ENCODE data around the gene CYP11A1. TPM values are rescaled to one million over a fixed set of nuclear protein-coding genes. Genes with fewer than 3 reads are reported as not detected.

CYP11A1 gene
- total RNA-seq, 2 donors from 2014 or later: not detected

DNA sequence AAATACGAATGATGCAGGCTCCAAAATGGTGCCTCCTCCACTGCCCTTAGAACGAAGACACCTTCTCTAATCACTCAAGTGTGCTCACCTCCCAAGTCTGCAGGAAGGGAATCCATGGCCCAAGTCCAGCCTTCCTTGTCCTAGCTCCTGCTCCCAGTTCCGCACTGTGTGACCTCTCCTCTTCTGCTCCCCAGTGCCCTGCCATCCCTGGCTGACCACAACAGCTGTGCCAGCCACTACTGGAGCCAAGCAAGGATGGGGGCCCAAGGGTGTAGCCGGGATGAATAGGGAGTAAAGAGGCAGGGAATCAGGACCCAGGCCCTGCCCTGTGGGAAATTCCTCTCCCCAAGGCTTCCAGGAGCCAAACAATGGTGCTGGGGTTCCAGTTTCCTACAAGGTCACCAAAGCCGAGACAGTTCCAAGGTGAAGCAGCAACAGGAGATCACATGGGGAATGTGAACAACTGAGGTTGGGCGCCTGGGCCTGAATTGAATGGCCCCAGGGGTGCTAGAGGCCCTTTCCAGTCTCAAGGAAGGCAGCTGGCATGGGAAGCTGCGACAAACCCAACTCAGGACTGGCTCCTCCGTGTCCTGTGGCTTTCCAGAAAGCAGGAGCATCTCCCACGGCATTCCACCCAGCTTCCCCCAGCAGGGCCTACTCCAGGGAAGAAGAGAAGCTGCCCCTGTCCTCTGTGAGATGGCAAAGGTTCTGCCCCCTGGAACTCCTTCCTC lies 46.1 kb upstream of the CYP11A1 start:
- H3K4me3 ChIP-seq: no peak overlapping the region
- no peaks in the 10 kb centered on the region for H3K27me3 ChIP-seq (replicated peaks; ENCODE audit: insufficient read depth)
- no peak overlapping the region for H3K27ac ChIP-seq
- H3K9me3 ChIP-seq: no peaks in the 10 kb centered on the region
- ATAC-seq (ENCODE audit: insufficient number of reproducible peaks, low FRiP score, low read depth) (no peak), DNase-seq (ENCODE audit: low spot score) (no peak)
- no peaks in the 10 kb centered on the region for H3K36me3 ChIP-seq
- TF ChIP-seq, protein P1, sequence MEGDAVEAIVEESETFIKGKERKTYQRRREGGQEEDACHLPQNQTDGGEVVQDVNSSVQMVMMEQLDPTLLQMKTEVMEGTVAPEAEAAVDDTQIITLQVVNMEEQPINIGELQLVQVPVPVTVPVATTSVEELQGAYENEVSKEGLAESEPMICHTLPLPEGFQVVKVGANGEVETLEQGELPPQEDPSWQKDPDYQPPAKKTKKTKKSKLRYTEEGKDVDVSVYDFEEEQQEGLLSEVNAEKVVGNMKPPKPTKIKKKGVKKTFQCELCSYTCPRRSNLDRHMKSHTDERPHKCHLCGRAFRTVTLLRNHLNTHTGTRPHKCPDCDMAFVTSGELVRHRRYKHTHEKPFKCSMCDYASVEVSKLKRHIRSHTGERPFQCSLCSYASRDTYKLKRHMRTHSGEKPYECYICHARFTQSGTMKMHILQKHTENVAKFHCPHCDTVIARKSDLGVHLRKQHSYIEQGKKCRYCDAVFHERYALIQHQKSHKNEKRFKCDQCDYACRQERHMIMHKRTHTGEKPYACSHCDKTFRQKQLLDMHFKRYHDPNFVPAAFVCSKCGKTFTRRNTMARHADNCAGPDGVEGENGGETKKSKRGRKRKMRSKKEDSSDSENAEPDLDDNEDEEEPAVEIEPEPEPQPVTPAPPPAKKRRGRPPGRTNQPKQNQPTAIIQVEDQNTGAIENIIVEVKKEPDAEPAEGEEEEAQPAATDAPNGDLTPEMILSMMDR (IDR thresholded peaks at IDR 0.05): no peak
- no peaks in the 10 kb centered on the region for H3K4me1 ChIP-seq (ENCODE audit: control insufficient read depth in 1 of 2, low read depth in 2 of 2)

DNA sequence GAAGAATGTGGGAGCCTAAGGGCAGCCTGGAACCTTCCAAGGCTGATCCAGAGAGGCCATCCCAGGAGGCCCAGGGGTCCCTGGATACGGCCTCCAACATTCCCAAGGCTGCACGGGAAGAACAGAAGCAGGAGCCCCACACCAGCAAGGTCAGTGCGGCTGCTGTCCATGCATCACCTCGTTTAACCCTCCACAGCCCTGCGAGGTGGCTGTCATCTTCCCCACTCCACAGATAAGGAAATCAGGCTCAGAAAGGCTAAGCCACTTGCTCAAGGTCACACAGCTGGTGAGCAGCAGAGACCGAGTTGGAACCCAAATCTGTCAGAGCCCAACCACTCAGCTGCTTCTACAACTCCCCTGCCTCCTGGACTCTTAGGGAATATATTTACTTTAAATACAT lies 44.7 kb upstream of the CYP11A1 start:
- no peaks in the 10 kb centered on the region for H3K4me1 ChIP-seq (ENCODE audit: control insufficient read depth in 1 of 2, low read depth in 2 of 2)
- DNase-seq (ENCODE audit: low spot score) (no peak), ATAC-seq (ENCODE audit: insufficient number of reproducible peaks, low FRiP score, low read depth) (no peak)
- H3K4me3 ChIP-seq: no peak overlapping the region
- H3K27ac ChIP-seq: no peak overlapping the region
- no peaks in the 10 kb centered on the region for H3K27me3 ChIP-seq (replicated peaks; ENCODE audit: insufficient read depth)
- TF ChIP-seq, protein P1 (IDR thresholded peaks at IDR 0.05): no peak
- no peaks in the 10 kb centered on the region for H3K9me3 ChIP-seq
- H3K36me3 ChIP-seq: no peaks in the 10 kb centered on the region

DNA sequence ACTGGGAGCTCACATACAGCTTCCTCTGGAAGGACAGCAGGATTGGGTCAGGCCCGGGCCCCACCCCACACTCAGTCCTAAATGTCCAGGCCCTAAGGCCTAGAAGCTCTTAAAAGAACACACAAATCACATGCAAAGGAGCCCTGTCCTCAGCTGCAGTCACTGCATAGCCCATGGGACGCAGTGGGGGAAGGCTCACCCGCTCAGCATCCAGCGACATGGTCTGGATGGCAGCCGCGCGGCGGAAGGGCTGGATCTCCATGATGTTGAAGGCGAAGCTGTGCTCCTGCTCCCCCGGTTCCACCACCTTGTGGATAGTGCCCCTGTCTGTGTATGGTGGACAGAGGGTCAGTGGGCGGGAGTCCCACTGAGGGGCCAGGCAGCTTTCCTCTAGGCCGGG lies 44.2 kb upstream of the CYP11A1 start:
- Histone ChIP-seq H3K27ac (no peak overlapping the region), H3K27me3 (replicated peaks; ENCODE audit: insufficient read depth) (no peaks in the 10 kb centered on the region), H3K9me3 (no peaks in the 10 kb centered on the region), H3K36me3 (no peaks in the 10 kb centered on the region), H3K4me1 (ENCODE audit: control insufficient read depth in 1 of 2, low read depth in 2 of 2) (no peaks in the 10 kb centered on the region), H3K4me3 (no peak overlapping the region)
- no peak for ATAC-seq (ENCODE audit: insufficient number of reproducible peaks, low FRiP score, low read depth)
- TF ChIP-seq, protein P1 (IDR thresholded peaks at IDR 0.05): no peak
- DNase-seq (ENCODE audit: low spot score): no peak

DNA sequence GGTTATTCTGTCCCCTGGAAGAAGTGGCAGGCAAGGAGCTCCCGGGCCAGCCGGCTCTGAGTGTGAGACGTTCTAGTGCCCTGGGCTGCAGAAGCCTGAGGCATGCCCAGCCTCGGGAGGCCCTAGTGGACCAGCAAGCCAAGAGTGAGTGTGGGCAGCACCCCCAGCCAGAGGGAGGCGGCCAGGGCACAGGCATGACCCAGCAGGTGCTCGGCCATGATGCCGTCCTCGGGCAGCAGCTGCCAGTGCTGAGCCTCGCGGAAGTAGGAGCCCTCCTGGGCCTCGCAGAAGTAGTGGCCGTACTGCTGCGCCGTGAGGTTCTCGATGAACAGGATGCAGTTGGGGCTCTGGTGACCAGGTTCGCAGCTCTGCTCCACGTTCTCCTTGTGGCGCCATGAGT lies 43.1 kb upstream of the CYP11A1 start:
- Histone ChIP-seq H3K4me3 (no peak overlapping the region), H3K4me1 (ENCODE audit: control insufficient read depth in 1 of 2, low read depth in 2 of 2) (no peaks in the 10 kb centered on the region), H3K36me3 (no peaks in the 10 kb centered on the region), H3K9me3 (no peaks in the 10 kb centered on the region), H3K27ac (no peak overlapping the region), H3K27me3 (replicated peaks; ENCODE audit: insufficient read depth) (no peaks in the 10 kb centered on the region)
- TF ChIP-seq, protein P1 (IDR thresholded peaks at IDR 0.05): no peak
- DNase-seq (ENCODE audit: low spot score) (no peak), ATAC-seq (ENCODE audit: insufficient number of reproducible peaks, low FRiP score, low read depth) (no peak)

DNA sequence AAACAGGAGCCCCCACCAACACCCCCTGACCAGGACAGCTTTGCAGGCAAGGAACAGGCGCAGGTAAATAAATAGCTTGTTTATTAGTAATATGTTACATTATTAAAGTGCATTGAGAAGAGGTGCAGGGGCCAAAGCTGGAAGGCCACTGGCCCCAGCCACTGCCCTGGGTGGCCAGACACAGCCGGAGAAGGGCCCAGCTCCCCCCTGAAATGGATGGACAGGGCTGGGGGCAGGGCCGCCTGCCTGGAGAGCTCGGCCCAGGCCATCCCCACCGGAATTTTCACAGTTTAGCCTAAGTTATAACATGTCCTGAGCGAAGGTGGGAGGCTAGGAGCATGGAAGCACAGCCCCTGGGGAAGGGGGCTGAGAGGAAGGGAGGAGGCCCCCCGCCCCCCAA lies 41.8 kb upstream of the CYP11A1 start:
- Histone ChIP-seq H3K9me3 (no peaks in the 10 kb centered on the region), H3K4me1 (ENCODE audit: control insufficient read depth in 1 of 2, low read depth in 2 of 2) (no peaks in the 10 kb centered on the region), H3K4me3 (no peak overlapping the region), H3K27ac (no peak overlapping the region), H3K36me3 (no peaks in the 10 kb centered on the region), H3K27me3 (replicated peaks; ENCODE audit: insufficient read depth) (no peaks in the 10 kb centered on the region)
- TF ChIP-seq, protein P1 (IDR thresholded peaks at IDR 0.05): no peak
- ATAC-seq (ENCODE audit: insufficient number of reproducible peaks, low FRiP score, low read depth): no peak
- no peak for DNase-seq (ENCODE audit: low spot score)
